OCI-LY3 (cell line): Measurements from ENCODE around the gene CCBE1.

Source experiments
- H2AFZ ChIP-seq: fragments of 200-600, 300-600 bp; shearing (Covaris generic); 2 replicates; pipeline ENCODE4 v1.6.0; 2014; ENCODE audit warnings: antibody characterized with exemption, low read depth, low read length
- H3K27ac ChIP-seq: fragments of 200-600, 300-600 bp; sonication (generic); 2 replicates; pipeline ENCODE4 v1.5.1; 2014; ENCODE audit warnings: mild to moderate bottlenecking, low read length, moderate library complexity, mixed read lengths
- H3K27me3 ChIP-seq: fragments of 200-600, 300-600 bp; sonication (generic); 2 replicates; pipeline ENCODE4 v1.6.1; 2014; ENCODE audit warnings: low read depth, low read length, mixed read lengths
- H3K36me3 ChIP-seq: fragments of 200-600, 300-600 bp; sonication (generic); replicated peaks from 2 replicates; pipeline ENCODE3; 2014; ENCODE audit warnings: low read depth, low read length, mixed read lengths
- H3K4me1 ChIP-seq: fragments of 300-600, 200-600 bp; sonication (generic); 2 replicates; pipeline ENCODE4 v1.6.1; 2014; ENCODE audit warnings: low read length, mixed read lengths
- H3K4me2 ChIP-seq: fragments of 200-600, 300-600 bp; sonication (generic); 2 replicates; pipeline ENCODE4 v1.6.1; 2014; ENCODE audit warnings: low read length, mixed read lengths
- H3K4me3 ChIP-seq: fragments of 300-600, 200-600 bp; sonication (generic); 2 replicates; pipeline ENCODE4 v1.5.1; 2014; ENCODE audit warnings: antibody characterized with exemption, mild to moderate bottlenecking, low read length, moderate library complexity
- H3K79me2 ChIP-seq: fragments of 300-600, 200-600 bp; shearing (Covaris generic); 2 replicates; pipeline ENCODE4 v1.6.1; 2014; ENCODE audit warnings: mild to moderate bottlenecking, low read length, mixed read lengths
- H3K9ac ChIP-seq: fragments of 300-600, 200-600 bp; shearing (Covaris generic); 2 replicates; pipeline ENCODE4 v1.6.0; 2014; ENCODE audit warnings: mild to moderate bottlenecking, low read length, moderate library complexity
- H3K9me3 ChIP-seq: fragments of 200-600, 300-600 bp; shearing (Covaris generic); 2 replicates; pipeline ENCODE4 v1.6.1; 2014; ENCODE audit warnings: low read length, mixed read lengths; ENCODE audit not compliant: insufficient read depth
- H4K20me1 ChIP-seq: fragments of 200-600, 300-600 bp; sonication (generic); 2 replicates; pipeline ENCODE4 v1.6.1; 2016; ENCODE audit warnings: low read length, mixed read lengths; ENCODE audit not compliant: insufficient read depth
- CTCF ChIP-seq: fragments of 200-600, 300-600 bp; sonication (generic); IDR thresholded peaks from 2 replicates; pipeline ENCODE4 v1.5.1; 2014; ENCODE audit warnings: antibody characterized with exemption, low read length, low read depth
- EZH2phosphoT487 ChIP-seq: fragments of 200-600 bp; shearing (Covaris generic); IDR thresholded peaks from 2 replicates; pipeline ENCODE4 v1.6.1; 2018; ENCODE audit warnings: antibody characterized with exemption, mixed run types, low read depth

Gene CCBE1

GRCh38 chr18:59423259-59423658, 274.0 kb downstream of the CCBE1 start:
- Histone ChIP-seq H3K4me1 (no peaks in the 10 kb centered on the region), H3K36me3 (no peaks in the 10 kb centered on the region), H3K27ac (no peak overlapping the region), H3K27me3 (peaks cover 39% of the 10 kb centered on the region), H3K79me2 (no peaks in the 10 kb centered on the region), H3K4me3 (no peak overlapping the region), H4K20me1 (no peaks in the 10 kb centered on the region), H3K4me2 (no peak overlapping the region), H2AFZ (no peak overlapping the region), H3K9ac (no peak overlapping the region), H3K9me3 (no peaks in the 10 kb centered on the region)
- TF ChIP-seq EZH2phosphoT487 (no peak), CTCF (no peak)

- Histone ChIP-seq H3K9me3 (no peaks in the 10 kb centered on the region), H3K9ac (no peak overlapping the region), H3K27ac (no peak overlapping the region), H3K4me1 (no peaks in the 10 kb centered on the region), H2AFZ (no peak overlapping the region), H3K36me3 (no peaks in the 10 kb centered on the region), H3K4me3 (no peak overlapping the region), H3K27me3 (peaks cover 39% of the 10 kb centered on the region), H4K20me1 (no peaks in the 10 kb centered on the region), H3K79me2 (no peaks in the 10 kb centered on the region), H3K4me2 (no peak overlapping the region)
- TF ChIP-seq CTCF (no peak), EZH2phosphoT487 (no peak)
These were observed 277.0 kb downstream of the CCBE1 start for GRCh38 chr18:59420244-59420643.

- Histone ChIP-seq H2AFZ (no peak overlapping the region), H3K27me3 (peaks cover 40% of the 10 kb centered on the region), H3K9me3 (no peaks in the 10 kb centered on the region), H4K20me1 (no peaks in the 10 kb centered on the region), H3K79me2 (no peaks in the 10 kb centered on the region), H3K4me3 (no peak overlapping the region), H3K27ac (no peak overlapping the region), H3K36me3 (no peaks in the 10 kb centered on the region), H3K4me2 (no peak overlapping the region), H3K4me1 (no peaks in the 10 kb centered on the region), H3K9ac (no peak overlapping the region)
- TF ChIP-seq EZH2phosphoT487 (no peak), CTCF (no peak)
These were observed 277.8 kb downstream of the CCBE1 start for GRCh38 chr18:59419386-59419785.

GRCh38 chr18:59416818-59417217, 280.4 kb downstream of the CCBE1 start:
- Histone ChIP-seq H3K9ac (no peak overlapping the region), H3K9me3 (no peaks in the 10 kb centered on the region), H3K4me3 (no peak overlapping the region), H3K27me3 (peaks cover 40% of the 10 kb centered on the region), H4K20me1 (no peaks in the 10 kb centered on the region), H3K79me2 (no peaks in the 10 kb centered on the region), H2AFZ (no peak overlapping the region; the same call in 1 of the 2 replicates), H3K36me3 (no peaks in the 10 kb centered on the region), H3K27ac (no peak overlapping the region), H3K4me2 (no peak overlapping the region), H3K4me1 (no peaks in the 10 kb centered on the region)
- TF ChIP-seq CTCF (no peak), EZH2phosphoT487 (no peak)
